MCF 10A (cell line): ENCODE results near the gene DISP1. TPM values are rescaled to one million over a fixed set of nuclear protein-coding genes. Genes with fewer than 3 reads are reported as not detected.

Source experiments
- total RNA-seq: library from RNA; stranded (reverse); gene quantifications from 2 replicates; pipeline ENCODE4 v1.2.3, GENCODE V29; 2022

Gene DISP1
- total RNA-seq, 1 experiment from 2014 or later = 6.7 TPM

Other genes with a start within 250 kb of the DISP1 start
- gene TAF1A, start 225.1 kb upstream of the DISP1 start, total RNA-seq = 38.2 and 39.3 TPM in 2 replicates
- gene MIA3, start 196.9 kb upstream of the DISP1 start, total RNA-seq = 166 and 203 TPM in 2 replicates
- 129 and 133 TPM in 2 replicates for gene AIDA, start 102.5 kb upstream of the DISP1 start, total RNA-seq
- gene BROX, start 102.5 kb upstream of the DISP1 start, total RNA-seq = 115 and 152 TPM in 2 replicates
- gene FAM177B, start 77.8 kb upstream of the DISP1 start, total RNA-seq = 0.74 TPM in 1 of 2 replicates, not detected in the other